SU-DHL-6 (cell line): ENCODE data around the gene JAK1.

Experiments used
- EZH2phosphoT487 ChIP-seq: fragments of 200-600 bp; sonication (generic), shearing (Covaris generic); conservative IDR thresholded peaks from 2 replicates; pipeline ENCODE4 v1.6.1; 2018; ENCODE audit warnings: mild to moderate bottlenecking, antibody characterized with exemption, low read length, moderate library complexity, mixed read lengths
- TF ChIP-seq, protein P1 (sequence below): fragments of 200-600 bp; sonication (generic); IDR thresholded peaks from one replicate; pipeline ENCODE4 v1.5.1; 2017; ENCODE audit warnings: antibody characterized with exemption, mild to moderate bottlenecking, low read length, moderate library complexity; ENCODE audit not compliant: insufficient read depth, poor library complexity, severe bottlenecking

DNA sequence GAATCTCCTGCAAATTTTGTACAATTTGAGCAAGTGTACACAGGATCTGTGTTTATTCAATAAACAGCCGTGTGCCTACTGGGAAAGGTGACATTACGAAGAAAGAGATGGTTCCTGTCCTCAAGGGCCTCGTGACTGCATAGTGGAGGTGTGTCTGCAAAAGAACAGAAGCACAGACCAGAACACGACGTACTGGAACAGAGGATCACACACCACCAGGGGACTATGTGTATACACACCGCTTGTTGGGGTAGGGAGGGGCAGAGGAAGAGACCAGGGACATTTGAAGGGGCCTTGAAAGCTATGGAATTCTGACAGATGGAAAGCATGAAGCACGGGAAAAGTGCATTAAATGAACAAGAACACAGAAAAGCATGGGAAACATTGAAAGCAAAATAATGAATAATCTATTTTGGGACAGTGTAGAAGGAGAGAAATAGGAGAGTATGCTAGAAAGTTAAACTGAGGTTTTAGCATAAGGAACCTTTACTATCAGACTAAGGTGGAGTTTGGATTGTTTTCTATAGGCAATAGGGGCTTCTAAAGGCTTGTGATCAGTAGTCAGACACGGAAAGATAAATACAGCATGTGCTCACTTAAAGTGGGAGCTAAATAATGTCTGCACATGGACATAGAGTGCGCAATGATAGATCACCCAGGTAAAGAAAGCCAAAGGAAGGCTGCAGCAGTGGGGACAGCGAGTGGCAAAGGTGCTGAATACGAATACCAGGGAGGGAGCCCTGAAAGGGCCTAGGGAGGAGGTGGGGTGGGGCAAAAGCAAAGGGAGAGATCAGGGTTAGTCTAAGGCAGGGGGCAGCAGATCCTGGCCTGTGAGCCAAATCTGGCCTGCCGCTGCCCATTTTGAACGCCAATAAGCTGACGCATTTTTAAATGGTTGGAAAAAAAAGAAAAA is 11.0 kb downstream of the JAK1 start:
- no peak for TF ChIP-seq EZH2phosphoT487
- TF ChIP-seq, protein P1, sequence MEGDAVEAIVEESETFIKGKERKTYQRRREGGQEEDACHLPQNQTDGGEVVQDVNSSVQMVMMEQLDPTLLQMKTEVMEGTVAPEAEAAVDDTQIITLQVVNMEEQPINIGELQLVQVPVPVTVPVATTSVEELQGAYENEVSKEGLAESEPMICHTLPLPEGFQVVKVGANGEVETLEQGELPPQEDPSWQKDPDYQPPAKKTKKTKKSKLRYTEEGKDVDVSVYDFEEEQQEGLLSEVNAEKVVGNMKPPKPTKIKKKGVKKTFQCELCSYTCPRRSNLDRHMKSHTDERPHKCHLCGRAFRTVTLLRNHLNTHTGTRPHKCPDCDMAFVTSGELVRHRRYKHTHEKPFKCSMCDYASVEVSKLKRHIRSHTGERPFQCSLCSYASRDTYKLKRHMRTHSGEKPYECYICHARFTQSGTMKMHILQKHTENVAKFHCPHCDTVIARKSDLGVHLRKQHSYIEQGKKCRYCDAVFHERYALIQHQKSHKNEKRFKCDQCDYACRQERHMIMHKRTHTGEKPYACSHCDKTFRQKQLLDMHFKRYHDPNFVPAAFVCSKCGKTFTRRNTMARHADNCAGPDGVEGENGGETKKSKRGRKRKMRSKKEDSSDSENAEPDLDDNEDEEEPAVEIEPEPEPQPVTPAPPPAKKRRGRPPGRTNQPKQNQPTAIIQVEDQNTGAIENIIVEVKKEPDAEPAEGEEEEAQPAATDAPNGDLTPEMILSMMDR = no peak
